ENCODE data around the gene XIRP1. TPM values are rescaled to one million over a fixed set of nuclear protein-coding genes. Genes with fewer than 3 reads are reported as not detected.

The XIRP1 gene
- total and polyA plus RNA-seq, 2 donors (not counting 1 experiment from before 2014, with no cell fraction given) = not detected

GRCh38 chr3:39203860-39204259 lies 11.5 kb upstream of the XIRP1 start:
- WGBS (ENCODE audit: insufficient coverage) = 97% methylated on average over 3 of the region's 5 CpGs
- H3K79me2 ChIP-seq (ENCODE audit: control insufficient read depth, insufficient read depth, low read length) = no peaks in the 10 kb centered on the region
- ChIA-PET CTCF (interaction anchor here (0.8 to 41.2 kb wide), 4 partner anchors 12 to 78 kb away, joined by 3 to 1573 read pairs (median 6); partner anchors contain the start of genes CX3CR1 and XIRP1), POLR2A (no interaction called here)
- no peaks in the 10 kb centered on the region for H3K36me3 ChIP-seq (replicated peaks in 1 of 2; ENCODE audit: control extremely low read depth in 1 of 2, control insufficient read depth in 1 of 2, extremely low read depth in 1 of 2, insufficient read depth in 2 of 2, low read length in 1 of 2)
- H4K20me1 ChIP-seq (ENCODE audit: control insufficient read depth, insufficient read depth, low read length, poor library complexity, severe bottlenecking) = no peaks in the 10 kb centered on the region
- H3K4me3 Mint-ChIP-seq = no peak overlapping the region
- no peak for TF ChIP-seq EZH2 (IDR thresholded peaks at IDR 0.05; ENCODE audit: borderline replicate concordance, insufficient read depth, low read depth, low read length, poor library complexity, severe bottlenecking)
- TF ChIP-seq CTCF (IDR thresholded peaks at IDR 0.05) = no peak
- no peak overlapping the region for H3K27ac Mint-ChIP-seq
- no peak overlapping the region for H2AFZ ChIP-seq (ENCODE audit: insufficient read depth, low read depth, low read length, poor library complexity, severe bottlenecking)
- H3K27me3 ChIP-seq (replicated peaks in 1 of 4; ENCODE audit: control extremely low read depth in 1 of 4, control insufficient read depth in 3 of 4, insufficient read depth in 4 of 4, low read length in 3 of 4) = peaks cover 0 to 18% (median 8%) of the 10 kb centered on the region in 4 experiments
- H3K4me3 ChIP-seq (ENCODE audit: control extremely low read depth in 1 of 5, extremely low read depth in 1 of 5, insufficient read depth in 1 of 5, low read depth in 2 of 5, low read length in 4 of 5) = no peak overlapping the region
- peaks cover 3 to 7% of the 10 kb centered on the region in 2 donors for H3K4me1 ChIP-seq (ENCODE audit: control insufficient read depth in 2 of 2, insufficient read depth in 2 of 2, low read length in 2 of 2)
- no peak overlapping the region for H3K9ac ChIP-seq (ENCODE audit: low read length)
- no peaks in the 10 kb centered on the region for H3K9me3 Mint-ChIP-seq (ENCODE audit: insufficient read depth)
- intact Hi-C loops (cut with micrococcal nuclease) = no loop called here
- peaks cover 0 to 5% (median 4%) of the 10 kb centered on the region in 3 donors for H3K9me3 ChIP-seq (ENCODE audit: control extremely low read depth in 1 of 3, control insufficient read depth in 2 of 3, insufficient read depth in 1 of 3, low read length in 2 of 3)
- peaks cover 5% of the 10 kb centered on the region for H3K4me1 Mint-ChIP-seq
- DNase-seq (no peak), ATAC-seq (ENCODE audit: low read depth) (no peak)
- peaks cover 16% of the 10 kb centered on the region for H3K27me3 Mint-ChIP-seq
- H3K27ac ChIP-seq (ENCODE audit: low read length in 2 of 2) = no peak overlapping the region
- H3K4me2 ChIP-seq (replicated peaks; ENCODE audit: low read depth, low read length, poor library complexity, severe bottlenecking) = no peak overlapping the region

GRCh38 chr3:39203402-39203801 lies 11.0 kb upstream of the XIRP1 start:
- peaks cover 16% of the 10 kb centered on the region for H3K27me3 Mint-ChIP-seq
- CTCF ChIA-PET = interaction anchor here (0.8 to 41.2 kb wide), 3 partner anchors 11 to 79 kb away, joined by 3 to 1573 read pairs (median 5); partner anchors contain the start of genes CX3CR1 and XIRP1
- no peak for ATAC-seq (ENCODE audit: low read depth)
- no peak overlapping the region for H3K4me3 Mint-ChIP-seq
- Histone ChIP-seq H3K79me2 (ENCODE audit: control insufficient read depth, insufficient read depth, low read length) (no peaks in the 10 kb centered on the region), H3K4me1 (ENCODE audit: control insufficient read depth in 2 of 2, insufficient read depth in 2 of 2, low read length in 2 of 2) (peaks cover under 1 to 4% of the 10 kb centered on the region in 2 donors), H3K36me3 (replicated peaks in 1 of 2; ENCODE audit: control extremely low read depth in 1 of 2, control insufficient read depth in 1 of 2, extremely low read depth in 1 of 2, insufficient read depth in 2 of 2, low read length in 1 of 2) (no peaks in the 10 kb centered on the region), H3K27me3 (replicated peaks in 1 of 4; ENCODE audit: control extremely low read depth in 1 of 4, control insufficient read depth in 3 of 4, insufficient read depth in 4 of 4, low read length in 3 of 4) (peaks cover 0 to 18% (median 8%) of the 10 kb centered on the region in 4 experiments), H4K20me1 (ENCODE audit: control insufficient read depth, insufficient read depth, low read length, poor library complexity, severe bottlenecking) (no peaks in the 10 kb centered on the region), H3K4me2 (replicated peaks; ENCODE audit: low read depth, low read length, poor library complexity, severe bottlenecking) (no peak overlapping the region), H3K9ac (ENCODE audit: low read length) (no peak overlapping the region), H3K9me3 (ENCODE audit: control extremely low read depth in 1 of 3, control insufficient read depth in 2 of 3, insufficient read depth in 1 of 3, low read length in 2 of 3) (peaks cover 0 to 5% (median 4%) of the 10 kb centered on the region in 3 donors), H3K4me3 (ENCODE audit: control extremely low read depth in 1 of 5, extremely low read depth in 1 of 5, insufficient read depth in 1 of 5, low read depth in 2 of 5, low read length in 4 of 5) (no peak overlapping the region), H3K27ac (ENCODE audit: low read length in 2 of 2) (no peak overlapping the region), H2AFZ (ENCODE audit: insufficient read depth, low read depth, low read length, poor library complexity, severe bottlenecking) (no peak overlapping the region)
- WGBS (ENCODE audit: insufficient coverage) = 92% methylated on average over 4 of the region's 4 CpGs
- H3K27ac Mint-ChIP-seq = no peak overlapping the region
- H3K9me3 Mint-ChIP-seq (ENCODE audit: insufficient read depth) = no peaks in the 10 kb centered on the region
- no peak for DNase-seq
- intact Hi-C loops (cut with micrococcal nuclease) = no loop called here
- no peak for TF ChIP-seq EZH2 (IDR thresholded peaks at IDR 0.05; ENCODE audit: borderline replicate concordance, insufficient read depth, low read depth, low read length, poor library complexity, severe bottlenecking)
- no peak for TF ChIP-seq CTCF (IDR thresholded peaks at IDR 0.05)
- peaks cover 3% of the 10 kb centered on the region for H3K4me1 Mint-ChIP-seq
- POLR2A ChIA-PET = interaction anchor here (0.7 kb wide), 1 partner anchor 51 kb away, joined by 3 read pairs; no protein-coding TSS in a partner anchor
